GM12875 (cell line): ENCODE measurements around the gene C1QTNF7.

ENCODE experiments used
- H3K4me3 ChIP-seq: one replicate; pipeline ENCODE4 v1.5.1; 2011; ENCODE audit warnings: low read depth, low read length, control low read depth
- TF ChIP-seq, protein P1 (sequence below): IDR thresholded peaks from 2 replicates; pipeline ENCODE4 v1.5.1; 2011; ENCODE audit warnings: low read depth, mild to moderate bottlenecking, control low read depth, inconsistent platforms, low read length, moderate library complexity, borderline replicate concordance; ENCODE audit not compliant: insufficient read depth

The C1QTNF7 gene

DNA sequence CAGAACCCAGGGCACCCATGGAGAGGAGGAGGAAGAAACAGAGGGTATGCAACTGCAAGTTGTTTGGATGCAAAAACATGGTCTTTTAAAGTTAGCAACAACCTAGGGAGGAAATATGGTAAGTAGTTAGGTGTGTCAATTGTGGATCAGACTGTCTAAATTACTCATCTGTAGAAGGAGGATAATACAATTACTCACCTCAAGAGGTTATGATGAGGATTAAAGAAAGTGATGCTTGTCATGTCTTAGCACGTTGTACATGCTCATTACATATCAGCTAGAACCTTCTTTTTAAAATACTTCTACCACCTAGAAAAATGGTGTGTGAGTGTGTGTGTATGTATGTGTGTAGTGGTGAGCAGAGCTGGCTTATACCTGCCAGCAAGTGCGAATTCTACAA, 2.3 kb upstream of the C1QTNF7 start:
- no peak overlapping the region for H3K4me3 ChIP-seq
- TF ChIP-seq, protein P1, sequence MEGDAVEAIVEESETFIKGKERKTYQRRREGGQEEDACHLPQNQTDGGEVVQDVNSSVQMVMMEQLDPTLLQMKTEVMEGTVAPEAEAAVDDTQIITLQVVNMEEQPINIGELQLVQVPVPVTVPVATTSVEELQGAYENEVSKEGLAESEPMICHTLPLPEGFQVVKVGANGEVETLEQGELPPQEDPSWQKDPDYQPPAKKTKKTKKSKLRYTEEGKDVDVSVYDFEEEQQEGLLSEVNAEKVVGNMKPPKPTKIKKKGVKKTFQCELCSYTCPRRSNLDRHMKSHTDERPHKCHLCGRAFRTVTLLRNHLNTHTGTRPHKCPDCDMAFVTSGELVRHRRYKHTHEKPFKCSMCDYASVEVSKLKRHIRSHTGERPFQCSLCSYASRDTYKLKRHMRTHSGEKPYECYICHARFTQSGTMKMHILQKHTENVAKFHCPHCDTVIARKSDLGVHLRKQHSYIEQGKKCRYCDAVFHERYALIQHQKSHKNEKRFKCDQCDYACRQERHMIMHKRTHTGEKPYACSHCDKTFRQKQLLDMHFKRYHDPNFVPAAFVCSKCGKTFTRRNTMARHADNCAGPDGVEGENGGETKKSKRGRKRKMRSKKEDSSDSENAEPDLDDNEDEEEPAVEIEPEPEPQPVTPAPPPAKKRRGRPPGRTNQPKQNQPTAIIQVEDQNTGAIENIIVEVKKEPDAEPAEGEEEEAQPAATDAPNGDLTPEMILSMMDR, result no peak

DNA sequence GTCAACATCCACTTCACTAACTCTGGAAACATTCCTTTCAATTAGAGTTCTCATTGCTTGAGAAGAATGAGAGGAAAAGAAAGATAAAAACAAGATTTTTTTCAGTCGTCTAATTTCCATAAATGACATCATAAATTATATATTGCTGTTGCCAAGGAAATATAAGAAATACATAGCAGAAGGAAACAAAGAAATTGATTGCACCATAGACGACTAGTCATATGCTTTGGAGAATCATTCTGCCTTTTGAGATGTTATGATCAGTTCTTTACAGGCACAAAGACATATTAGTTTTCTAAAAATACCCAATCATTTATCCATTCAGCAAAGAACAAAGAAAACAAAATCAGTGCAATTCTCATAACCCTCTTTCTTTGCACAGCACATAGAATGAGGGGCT, 672 bp upstream of the C1QTNF7 start:
- TF ChIP-seq, protein P1, result no peak
- no peak overlapping the region for H3K4me3 ChIP-seq

DNA sequence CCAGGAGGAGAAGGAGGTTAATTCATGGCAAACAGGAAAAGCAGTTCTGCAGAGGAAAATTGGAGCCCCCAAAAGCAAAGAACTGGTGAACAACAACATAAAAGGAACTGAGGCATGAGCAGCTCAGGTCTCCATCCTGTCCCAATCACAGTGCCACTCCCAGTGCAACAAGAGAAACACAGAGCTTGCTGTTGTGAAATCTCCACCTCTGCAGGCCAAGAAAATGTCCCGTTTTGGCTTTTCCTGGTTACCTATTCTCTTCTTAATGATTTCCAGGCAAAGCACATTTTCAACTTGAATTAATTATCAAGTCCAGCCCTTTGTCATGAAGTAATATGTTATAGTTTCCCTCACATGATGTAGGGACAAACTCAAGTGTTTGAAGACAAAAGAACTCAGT, 778 bp downstream of the C1QTNF7 start:
- TF ChIP-seq, protein P1, result no peak
- H3K4me3 ChIP-seq, result no peak overlapping the region

DNA sequence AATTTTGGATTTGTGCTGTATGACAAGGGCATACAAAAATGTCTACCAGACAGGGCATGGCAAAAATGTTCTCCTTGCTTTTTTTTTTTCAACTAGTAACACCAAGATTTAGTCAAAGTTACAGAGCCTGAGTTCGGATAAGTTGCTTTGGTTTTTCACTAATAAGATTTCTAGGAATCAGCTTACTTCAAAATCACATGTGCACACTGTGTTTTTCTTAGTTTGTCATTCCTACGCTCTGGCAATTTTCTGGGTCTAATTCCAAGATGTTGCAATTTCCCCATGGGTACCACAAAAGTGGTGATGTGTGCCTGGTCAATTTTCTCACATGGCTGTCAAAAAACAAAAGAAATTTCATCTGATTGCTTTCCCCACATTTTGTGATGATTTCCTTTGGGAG, 6.3 kb downstream of the C1QTNF7 start:
- TF ChIP-seq, protein P1, result no peak
- no peak overlapping the region for H3K4me3 ChIP-seq

DNA sequence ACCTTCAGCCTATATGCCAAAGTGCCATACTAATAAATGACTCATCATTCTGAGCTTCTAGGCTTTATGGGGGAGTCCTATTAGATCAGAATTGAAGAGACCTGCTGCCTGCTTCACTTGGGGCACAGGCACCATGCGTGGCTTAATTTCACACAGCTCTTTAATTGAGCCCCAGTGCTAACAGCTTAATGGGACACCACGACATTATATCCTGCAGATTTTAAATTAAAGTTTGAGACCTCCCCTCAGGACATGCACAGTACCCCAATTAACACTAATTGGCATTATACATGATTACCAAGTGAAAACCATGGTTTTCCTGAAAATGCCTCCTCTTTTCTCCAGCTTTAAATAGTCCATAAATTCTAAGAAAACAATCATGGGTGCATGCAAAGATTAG, 6.8 kb downstream of the C1QTNF7 start:
- TF ChIP-seq, protein P1, result no peak
- H3K4me3 ChIP-seq, result no peak overlapping the region

DNA sequence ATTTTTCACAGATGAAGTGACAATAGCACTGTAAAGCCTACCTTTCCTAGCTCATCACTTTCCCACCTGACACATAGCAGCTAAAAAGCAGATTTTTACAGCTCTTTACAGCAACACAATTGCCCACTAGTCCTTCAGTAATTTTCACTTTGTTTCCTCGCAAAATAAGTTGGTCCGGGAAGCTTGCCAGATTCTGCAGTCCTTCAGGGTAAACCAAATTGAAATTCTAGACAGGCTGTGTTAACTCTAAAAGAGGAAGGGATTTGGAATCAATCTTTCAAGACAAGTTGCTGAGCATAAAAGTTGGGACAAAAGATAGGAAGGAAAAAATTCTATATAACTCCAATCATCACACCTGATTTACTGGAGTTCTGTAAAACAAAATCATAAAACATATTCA, 8.7 kb downstream of the C1QTNF7 start:
- H3K4me3 ChIP-seq, result no peak overlapping the region
- TF ChIP-seq, protein P1, result no peak

DNA sequence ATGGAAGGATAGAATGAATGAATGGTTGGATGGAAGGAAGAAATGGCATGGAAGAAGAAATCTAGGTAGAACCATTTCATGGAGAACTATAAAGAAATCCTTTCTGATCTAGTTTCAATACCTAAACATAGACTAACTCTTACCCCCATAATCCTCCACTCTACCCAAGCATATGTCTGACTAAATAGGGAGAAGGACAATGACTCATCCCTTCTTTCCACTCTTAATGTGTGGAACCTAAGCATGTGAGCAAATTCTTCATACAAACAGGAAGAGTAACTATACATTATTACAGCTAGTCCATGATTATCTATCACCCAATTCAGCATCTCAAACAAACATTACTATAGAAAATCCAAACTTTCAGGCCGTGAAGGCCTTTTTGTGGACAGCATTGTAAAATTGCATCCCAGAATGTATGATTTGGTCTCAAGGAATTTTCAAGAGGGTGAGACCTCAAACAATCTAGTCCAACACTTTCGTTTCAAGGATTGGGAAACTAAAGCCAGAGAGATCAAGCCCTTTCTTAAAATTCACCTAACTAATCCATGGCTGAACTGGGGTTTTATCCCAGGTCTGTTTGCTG, 11.2 kb downstream of the C1QTNF7 start:
- H3K4me3 ChIP-seq, result no peak overlapping the region
- TF ChIP-seq, protein P1, result no peak
